ENCODE measurements around the gene DNAJA4.

The DNAJA4 gene

DNA sequence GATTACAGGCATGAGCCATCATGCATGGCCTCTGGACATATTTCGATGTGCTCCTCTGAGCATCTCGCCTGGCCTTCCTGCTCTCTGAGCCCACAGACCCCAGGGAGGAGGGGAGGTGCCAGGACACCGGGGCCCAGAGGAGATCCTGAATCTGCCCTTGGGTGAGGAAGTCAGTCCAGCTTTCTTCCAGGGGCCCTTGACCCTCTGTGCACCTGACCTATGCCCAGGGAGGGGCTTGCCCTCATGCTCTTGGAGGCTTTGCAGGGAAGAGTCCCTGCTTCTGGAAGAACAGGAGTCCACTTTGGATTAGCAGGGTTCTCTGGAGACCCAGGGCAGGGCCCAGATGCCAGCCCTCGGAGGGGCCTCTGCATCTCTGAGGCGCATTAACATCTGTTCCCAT is 31.4 kb upstream of the DNAJA4 start:
- no peaks in the 10 kb centered on the region for H4K20me1 ChIP-seq (ENCODE audit: insufficient read depth, low read length, poor library complexity, severe bottlenecking)
- no peaks in the 10 kb centered on the region for H3K36me3 ChIP-seq (ENCODE audit: insufficient read depth, low read length)
- H3K4me1 ChIP-seq (ENCODE audit: insufficient read depth, low read length, poor library complexity, severe bottlenecking), result no peaks in the 10 kb centered on the region
- no peaks in the 10 kb centered on the region for H3K9me3 ChIP-seq (ENCODE audit: insufficient read depth, low read depth, low read length)
- H3K4me2 ChIP-seq (ENCODE audit: low read depth, low read length, poor library complexity, severe bottlenecking), result no peak overlapping the region
- no peaks in the 10 kb centered on the region for H3F3A ChIP-seq (ENCODE audit: low read depth)
- H3K27me3 ChIP-seq (ENCODE audit: insufficient read depth, low read length, poor library complexity, severe bottlenecking), result no peaks in the 10 kb centered on the region
- no peak for TF ChIP-seq EZH2phosphoT487 (IDR thresholded peaks at IDR 0.05; ENCODE audit: borderline replicate concordance)
- TF ChIP-seq, protein P1, sequence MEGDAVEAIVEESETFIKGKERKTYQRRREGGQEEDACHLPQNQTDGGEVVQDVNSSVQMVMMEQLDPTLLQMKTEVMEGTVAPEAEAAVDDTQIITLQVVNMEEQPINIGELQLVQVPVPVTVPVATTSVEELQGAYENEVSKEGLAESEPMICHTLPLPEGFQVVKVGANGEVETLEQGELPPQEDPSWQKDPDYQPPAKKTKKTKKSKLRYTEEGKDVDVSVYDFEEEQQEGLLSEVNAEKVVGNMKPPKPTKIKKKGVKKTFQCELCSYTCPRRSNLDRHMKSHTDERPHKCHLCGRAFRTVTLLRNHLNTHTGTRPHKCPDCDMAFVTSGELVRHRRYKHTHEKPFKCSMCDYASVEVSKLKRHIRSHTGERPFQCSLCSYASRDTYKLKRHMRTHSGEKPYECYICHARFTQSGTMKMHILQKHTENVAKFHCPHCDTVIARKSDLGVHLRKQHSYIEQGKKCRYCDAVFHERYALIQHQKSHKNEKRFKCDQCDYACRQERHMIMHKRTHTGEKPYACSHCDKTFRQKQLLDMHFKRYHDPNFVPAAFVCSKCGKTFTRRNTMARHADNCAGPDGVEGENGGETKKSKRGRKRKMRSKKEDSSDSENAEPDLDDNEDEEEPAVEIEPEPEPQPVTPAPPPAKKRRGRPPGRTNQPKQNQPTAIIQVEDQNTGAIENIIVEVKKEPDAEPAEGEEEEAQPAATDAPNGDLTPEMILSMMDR (conservative IDR thresholded peaks at IDR 0.05; ENCODE audit: low read length), result no peak
- no peak overlapping the region for H3K9ac ChIP-seq (ENCODE audit: low read depth, low read length, poor library complexity, severe bottlenecking)
- no peak overlapping the region for H3K4me3 ChIP-seq (ENCODE audit: low read length, poor library complexity, severe bottlenecking)
- no peaks in the 10 kb centered on the region for H3K9me2 ChIP-seq (replicated peaks; ENCODE audit: low read depth, low read length)
- H3K79me2 ChIP-seq (ENCODE audit: insufficient read depth, low read length), result no peaks in the 10 kb centered on the region
- no peak overlapping the region for H2AFZ ChIP-seq (ENCODE audit: low read length)

DNA sequence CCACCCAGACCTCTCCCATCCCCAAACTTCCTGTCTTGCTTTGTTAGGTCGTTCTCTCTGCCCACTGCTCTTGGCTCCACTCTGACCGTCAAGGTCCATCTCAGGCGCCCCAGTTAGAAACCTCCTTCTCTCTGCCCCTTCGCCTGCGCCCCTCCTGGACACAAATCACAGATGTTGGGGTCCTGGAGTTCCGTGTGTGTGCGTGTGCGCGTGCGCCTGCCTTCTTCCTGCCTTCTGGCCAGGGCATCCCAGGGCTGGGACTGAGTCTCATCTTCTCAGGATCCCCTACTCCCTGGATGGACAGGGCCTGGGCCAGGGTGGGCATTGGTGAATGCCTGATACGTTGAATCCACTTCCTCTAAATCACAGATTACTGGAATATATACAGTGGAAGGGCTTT is 30.9 kb upstream of the DNAJA4 start:
- no peaks in the 10 kb centered on the region for H3K36me3 ChIP-seq (ENCODE audit: insufficient read depth, low read length)
- no peak overlapping the region for H3K4me2 ChIP-seq (ENCODE audit: low read depth, low read length, poor library complexity, severe bottlenecking)
- H3K4me1 ChIP-seq (ENCODE audit: insufficient read depth, low read length, poor library complexity, severe bottlenecking), result no peaks in the 10 kb centered on the region
- no peak overlapping the region for H2AFZ ChIP-seq (ENCODE audit: low read length)
- H3F3A ChIP-seq (ENCODE audit: low read depth), result no peaks in the 10 kb centered on the region
- no peak overlapping the region for H3K4me3 ChIP-seq (ENCODE audit: low read length, poor library complexity, severe bottlenecking)
- TF ChIP-seq, protein P1 (conservative IDR thresholded peaks at IDR 0.05; ENCODE audit: low read length), result no peak
- TF ChIP-seq EZH2phosphoT487 (IDR thresholded peaks at IDR 0.05; ENCODE audit: borderline replicate concordance), result no peak
- H3K79me2 ChIP-seq (ENCODE audit: insufficient read depth, low read length), result no peaks in the 10 kb centered on the region
- no peaks in the 10 kb centered on the region for H4K20me1 ChIP-seq (ENCODE audit: insufficient read depth, low read length, poor library complexity, severe bottlenecking)
- no peaks in the 10 kb centered on the region for H3K27me3 ChIP-seq (ENCODE audit: insufficient read depth, low read length, poor library complexity, severe bottlenecking)
- H3K9ac ChIP-seq (ENCODE audit: low read depth, low read length, poor library complexity, severe bottlenecking), result no peak overlapping the region
- H3K9me3 ChIP-seq (ENCODE audit: insufficient read depth, low read depth, low read length), result no peaks in the 10 kb centered on the region
- H3K9me2 ChIP-seq (replicated peaks; ENCODE audit: low read depth, low read length), result no peaks in the 10 kb centered on the region

DNA sequence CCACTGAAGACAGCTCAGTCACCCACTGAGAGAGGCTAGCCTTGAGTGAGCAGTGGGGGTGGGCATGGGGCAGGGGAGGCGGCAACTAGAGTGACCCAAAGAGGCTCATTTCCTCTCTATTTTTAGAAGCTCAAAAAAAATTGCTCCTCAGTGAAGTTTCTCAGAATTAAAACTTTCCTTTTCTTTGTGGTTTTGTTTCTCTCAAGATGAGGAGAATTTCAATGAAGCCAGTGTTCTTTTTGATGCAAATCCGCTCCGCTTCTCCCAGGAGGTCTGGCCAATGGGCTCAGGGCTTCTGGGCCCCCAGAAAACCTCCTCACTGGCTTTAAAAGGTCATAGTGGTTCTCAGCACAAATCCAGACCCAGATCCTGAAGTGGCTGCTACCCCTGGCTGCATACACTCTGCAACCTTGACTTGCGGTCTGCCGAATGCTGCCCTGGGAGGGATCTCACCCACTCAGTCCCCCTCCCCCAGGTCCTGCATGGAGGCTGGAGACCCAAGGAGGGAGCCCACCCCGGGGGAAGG is 29.8 kb upstream of the DNAJA4 start, which contains the start of gene ACSBG1:
Gene ACSBG1 (minus strand): TSS at position 51 of the 526 bp plus-strand sequence. CDS start 64 bp downstream, outside the sequence.
- Histone ChIP-seq H3K36me3 (ENCODE audit: insufficient read depth, low read length) (no peaks in the 10 kb centered on the region), H2AFZ (ENCODE audit: low read length) (no peak within 1 kb of the TSS), H3K9me2 (replicated peaks; ENCODE audit: low read depth, low read length) (no peaks in the 10 kb centered on the region), H3K9me3 (ENCODE audit: insufficient read depth, low read depth, low read length) (no peaks in the 10 kb centered on the region), H3K79me2 (ENCODE audit: insufficient read depth, low read length) (no peaks in the 10 kb centered on the region), H3K9ac (ENCODE audit: low read depth, low read length, poor library complexity, severe bottlenecking) (no peak within 1 kb of the TSS), H3K4me2 (ENCODE audit: low read depth, low read length, poor library complexity, severe bottlenecking) (no peak within 1 kb of the TSS), H3K27me3 (ENCODE audit: insufficient read depth, low read length, poor library complexity, severe bottlenecking) (no peaks in the 10 kb centered on the region), H3K4me1 (ENCODE audit: insufficient read depth, low read length, poor library complexity, severe bottlenecking) (no peaks in the 10 kb centered on the region), H3K4me3 (ENCODE audit: low read length, poor library complexity, severe bottlenecking) (no peak within 1 kb of the TSS), H3F3A (ENCODE audit: low read depth) (no peaks in the 10 kb centered on the region), H4K20me1 (ENCODE audit: insufficient read depth, low read length, poor library complexity, severe bottlenecking) (no peaks in the 10 kb centered on the region)
- no peak for TF ChIP-seq EZH2phosphoT487 (IDR thresholded peaks at IDR 0.05; ENCODE audit: borderline replicate concordance)
- TF ChIP-seq, protein P1 (conservative IDR thresholded peaks at IDR 0.05; ENCODE audit: low read length), result no peak

Measured in Loucy (cell line).